NCI-H128 (cell line): ENCODE data around the gene RERE.
A peak's percentile ranks its signal among the peaks of the same experiment; 100 is the strongest.

Experiments used
- DNase-seq: peaks from one replicate; lab custom pipeline; 2025; ENCODE audit not compliant: unreplicated experiment; lab: John Stamatoyannopoulos, UW

RERE gene

GRCh38 chr1:8586438-8586837, 231.0 kb downstream of the RERE start:
- DNase-seq, result no peak

- no peak for DNase-seq
Observed at GRCh38 chr1:8584316-8584715, 233.1 kb downstream of the RERE start.

GRCh38 chr1:8583031-8583430, 234.4 kb downstream of the RERE start:
- no peak for DNase-seq

GRCh38 chr1:8580566-8580965, 236.9 kb downstream of the RERE start:
- DNase-seq, result no peak

- no peak for DNase-seq
Observed at GRCh38 chr1:8578936-8579335, 238.5 kb downstream of the RERE start.

- no peak for DNase-seq
Observed at GRCh38 chr1:8578132-8578877, 239.1 kb downstream of the RERE start.

GRCh38 chr1:8574985-8575384, 242.5 kb downstream of the RERE start:
- DNase-seq, result no peak

GRCh38 chr1:8572106-8572505, 245.3 kb downstream of the RERE start:
- DNase-seq, result no peak

- no peak for DNase-seq
Observed at GRCh38 chr1:8571200-8571984, 246.0 kb downstream of the RERE start.

GRCh38 chr1:8570465-8570864, 247.0 kb downstream of the RERE start:
- no peak for DNase-seq

GRCh38 chr1:8569242-8569641, 248.2 kb downstream of the RERE start:
- no peak for DNase-seq

GRCh38 chr1:8568837-8569236, 248.6 kb downstream of the RERE start:
- no peak for DNase-seq

GRCh38 chr1:8567146-8567545, 250.3 kb downstream of the RERE start:
- DNase-seq, result no peak

- DNase-seq, result no peak
Observed at GRCh38 chr1:8565802-8566201, 251.6 kb downstream of the RERE start.

- DNase-seq, result no peak
Observed at GRCh38 chr1:8563944-8564537, 253.4 kb downstream of the RERE start.

GRCh38 chr1:8562881-8563865, 254.3 kb downstream of the RERE start:
- DNase-seq, result no peak

- no peak for DNase-seq
Observed at GRCh38 chr1:8562222-8562621, 255.2 kb downstream of the RERE start.

- peak; percentile 47 for DNase-seq
Observed at GRCh38 chr1:8560611-8561544, 256.6 kb downstream of the RERE start.

- DNase-seq, result no peak
Observed at GRCh38 chr1:8560035-8560434, 257.4 kb downstream of the RERE start.

- no peak for DNase-seq
Observed at GRCh38 chr1:8555582-8555981, 261.9 kb downstream of the RERE start.
